Activated CD8-positive, alpha-beta T cell treated with anti-CD3 and anti-CD28 coated beads for 36 hours (primary cell): Measurements from ENCODE around the gene COL5A2. TPM values are rescaled to one million over a fixed set of nuclear protein-coding genes. Genes with fewer than 3 reads are reported as not detected.

ENCODE experiments used
- ATAC-seq: fragments of 200-7000 bp; cut with Tn5 transposase; one replicate; pipeline ENCODE4 v1.10.0; 2021; ENCODE audit warnings: mild to moderate bottlenecking, moderate library complexity
- CTCF ChIA-PET: fragments of 350-600 bp; sonication (Branson Sonifier 250); formaldehyde crosslinking; loops from one replicate; lab custom pipeline; 2021; ENCODE audit warnings: antibody characterized with exemption; lab: Charles Lee
- POLR2A ChIA-PET: fragments of 350-600 bp; sonication (Branson Sonifier 250); formaldehyde crosslinking; loops from one replicate; lab custom pipeline; 2021; ENCODE audit warnings: antibody characterized with exemption; lab: Charles Lee
- DNase-seq: peaks from one replicate; pipeline ENCODE4 v3.0.0-alpha.2; 2020
- H3K27ac Mint-ChIP-seq: one replicate; pipeline ENCODE4 v1.8.0; 2021; ENCODE audit warnings: mild to moderate bottlenecking, mixed read lengths
- H3K27me3 Mint-ChIP-seq: one replicate; pipeline ENCODE4 v1.8.0; 2021; ENCODE audit warnings: mixed read lengths
- H3K36me3 Mint-ChIP-seq: one replicate; pipeline ENCODE4 v1.8.0; 2021; ENCODE audit warnings: low read depth, mixed read lengths
- H3K4me1 Mint-ChIP-seq: one replicate; pipeline ENCODE4 v1.8.0; 2021; ENCODE audit warnings: low read depth, mixed read lengths
- H3K4me3 Mint-ChIP-seq: one replicate; pipeline ENCODE4 v1.8.0; 2021; ENCODE audit warnings: mild to moderate bottlenecking, moderate library complexity, mixed read lengths
- H3K9me3 Mint-ChIP-seq: one replicate; pipeline ENCODE4 v1.8.0; 2021; ENCODE audit warnings: mixed read lengths
- CTCF ChIP-seq: fragments of 200-600 bp; IDR thresholded peaks from one replicate; pipeline ENCODE4 v1.8.0; 2022; ENCODE audit warnings: antibody characterized with exemption, mild to moderate bottlenecking
- intact Hi-C: fragments of 100-400 bp; cut with micrococcal nuclease; formaldehyde crosslinking; loops from one replicate; pipeline ENCODE4 v1.10.0; 2022
- total RNA-seq, 2 experiments: library from RNA; stranded (reverse); gene quantifications; one replicate each; pipeline ENCODE4 v1.2.3, GENCODE V29; 2021

COL5A2 gene
- total RNA-seq, 2 experiments from 2014 or later, result 2.3 to 3.3 TPM

DNA sequence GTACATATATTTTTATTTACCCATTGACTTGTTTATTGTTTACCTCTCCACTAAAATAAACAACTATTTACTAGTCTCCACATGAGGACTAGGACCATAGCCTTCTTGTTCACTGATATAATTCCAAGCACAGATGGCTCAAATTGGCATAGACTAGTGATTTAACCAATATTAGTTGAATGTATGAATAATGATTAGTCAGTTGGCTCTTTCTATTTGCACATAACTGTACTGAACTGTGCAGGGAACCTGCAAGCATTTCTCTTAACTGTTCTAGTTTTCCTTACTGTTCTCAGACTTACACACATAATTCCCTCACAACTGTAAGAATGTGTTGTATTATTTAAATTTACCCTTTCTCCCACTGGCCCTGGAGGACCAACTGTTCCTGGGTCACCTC, 113.5 kb downstream of the COL5A2 start:
- DNase-seq (no peak), ATAC-seq (no peak)
- no peak overlapping the region for H3K27ac Mint-ChIP-seq
- POLR2A ChIA-PET, result no interaction called here
- no peaks in the 10 kb centered on the region for H3K4me1 Mint-ChIP-seq
- no peaks in the 10 kb centered on the region for H3K27me3 Mint-ChIP-seq
- intact Hi-C loops, result no loop called here
- no peaks in the 10 kb centered on the region for H3K36me3 Mint-ChIP-seq
- CTCF ChIA-PET, result interaction anchor here (1.4 kb wide), 1 partner anchor 28 kb away, joined by 4 read pairs; no protein-coding TSS in a partner anchor
- no peak for TF ChIP-seq CTCF
- no peaks in the 10 kb centered on the region for H3K9me3 Mint-ChIP-seq
- H3K4me3 Mint-ChIP-seq, result no peak overlapping the region

DNA sequence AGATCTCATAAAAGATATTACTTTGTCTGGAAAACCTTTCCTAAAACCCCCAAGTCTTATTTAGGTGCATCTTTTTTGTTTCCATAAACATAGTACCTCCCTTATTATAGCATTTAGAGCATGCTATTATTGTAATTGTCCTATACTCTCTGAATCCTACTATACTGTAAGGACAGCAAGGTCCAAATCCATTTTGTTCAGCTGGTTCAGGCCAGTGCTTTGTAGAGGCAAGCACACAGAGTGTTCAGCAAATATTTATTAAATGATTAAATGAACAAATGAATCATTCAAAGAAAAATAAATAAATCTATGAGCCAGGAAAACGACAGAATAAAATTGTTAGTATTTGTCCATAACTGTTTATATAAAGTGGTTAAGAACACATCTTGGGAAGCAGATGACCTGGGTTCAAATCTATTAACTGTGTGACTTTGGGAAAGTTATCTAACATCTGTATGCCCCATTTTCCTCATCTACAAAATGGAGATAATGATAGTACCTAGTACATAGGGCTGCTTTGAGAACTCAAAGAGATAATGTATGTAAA, 119.4 kb downstream of the COL5A2 start:
- DNase-seq, result no peak
- no peaks in the 10 kb centered on the region for H3K9me3 Mint-ChIP-seq
- H3K4me3 Mint-ChIP-seq, result no peak overlapping the region
- no peak for ATAC-seq
- no peaks in the 10 kb centered on the region for H3K27me3 Mint-ChIP-seq
- no peaks in the 10 kb centered on the region for H3K36me3 Mint-ChIP-seq
- intact Hi-C loops, result no loop called here
- H3K4me1 Mint-ChIP-seq, result no peaks in the 10 kb centered on the region
- H3K27ac Mint-ChIP-seq, result no peak overlapping the region
- POLR2A ChIA-PET, result no interaction called here
- TF ChIP-seq CTCF, result no peak
- CTCF ChIA-PET, result no interaction called here

DNA sequence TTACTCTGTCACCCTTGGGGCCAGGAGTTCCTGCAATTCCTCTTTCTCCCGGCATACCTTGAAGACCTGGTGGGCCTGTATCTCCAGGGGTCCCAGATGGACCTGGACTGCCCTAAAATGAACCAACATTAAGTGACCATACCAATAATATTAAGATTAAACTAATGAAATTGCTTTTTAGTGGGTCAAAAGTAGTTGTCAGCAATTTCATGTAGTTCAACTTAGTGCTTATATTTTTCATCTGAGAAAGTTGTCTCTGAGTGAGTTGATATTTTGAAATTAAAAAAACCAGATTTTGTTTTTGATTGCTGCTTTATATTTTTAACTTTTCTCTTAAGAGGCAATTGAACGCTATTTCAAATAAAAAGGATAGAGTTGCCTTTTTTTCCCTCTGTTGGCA, 122.2 kb downstream of the COL5A2 start:
- no peak overlapping the region for H3K27ac Mint-ChIP-seq
- no peak for TF ChIP-seq CTCF
- H3K4me1 Mint-ChIP-seq, result no peaks in the 10 kb centered on the region
- H3K36me3 Mint-ChIP-seq, result no peaks in the 10 kb centered on the region
- POLR2A ChIA-PET, result no interaction called here
- intact Hi-C loops, result no loop called here
- ATAC-seq (no peak), DNase-seq (no peak)
- H3K9me3 Mint-ChIP-seq, result no peaks in the 10 kb centered on the region
- H3K27me3 Mint-ChIP-seq, result no peaks in the 10 kb centered on the region
- CTCF ChIA-PET, result no interaction called here
- H3K4me3 Mint-ChIP-seq, result no peak overlapping the region

GRCh38 chr2:189056200-189057106, 123.1 kb downstream of the COL5A2 start:
- Mint-ChIP-seq H3K27me3 (no peaks in the 10 kb centered on the region), H3K36me3 (no peaks in the 10 kb centered on the region), H3K4me3 (no peak overlapping the region), H3K27ac (no peak overlapping the region), H3K4me1 (no peaks in the 10 kb centered on the region), H3K9me3 (no peaks in the 10 kb centered on the region)
- intact Hi-C loops, result no loop called here
- TF ChIP-seq CTCF, result no peak
- ChIA-PET CTCF (no interaction called here), POLR2A (no interaction called here)
- DNase-seq, result no peak
- ATAC-seq, result no peak

DNA sequence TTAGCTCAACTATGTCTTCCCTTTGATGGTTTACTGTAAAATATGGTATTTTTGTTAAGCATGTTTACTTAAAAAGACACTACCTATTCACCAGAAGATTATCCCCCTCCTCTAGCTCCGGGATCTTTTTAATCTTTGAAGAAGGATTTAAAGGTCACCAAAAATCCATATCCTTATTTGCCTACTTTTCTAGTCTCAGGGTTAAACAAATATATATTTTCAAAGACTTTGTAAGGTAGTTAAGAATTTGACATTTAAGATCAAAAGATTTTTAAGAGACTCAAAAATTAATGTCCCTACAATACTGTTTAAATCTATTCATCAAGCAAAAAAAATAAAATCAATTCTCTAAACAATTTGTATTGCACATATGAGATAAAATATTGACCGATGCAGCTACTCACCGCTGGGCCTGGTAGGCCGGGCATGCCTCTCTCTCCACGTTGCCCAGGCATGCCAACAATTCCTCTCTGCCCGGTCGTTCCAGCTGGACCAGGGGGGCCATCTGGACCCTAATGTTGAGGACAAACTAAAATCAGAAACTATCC, 129.3 kb downstream of the COL5A2 start:
- no peak for ATAC-seq
- Mint-ChIP-seq H3K27me3 (no peaks in the 10 kb centered on the region), H3K4me1 (no peaks in the 10 kb centered on the region), H3K27ac (no peak overlapping the region), H3K36me3 (no peaks in the 10 kb centered on the region), H3K9me3 (no peaks in the 10 kb centered on the region), H3K4me3 (no peak overlapping the region)
- ChIA-PET CTCF (interaction anchor here (1.4 kb wide), 1 partner anchor 93 kb away, joined by 4 read pairs; no protein-coding TSS in a partner anchor), POLR2A (no interaction called here)
- intact Hi-C loops, result no loop called here
- no peak for TF ChIP-seq CTCF
- DNase-seq, result no peak
